GM12875 (cell line): ENCODE results near the gene GOLGA5.
"Not testable (repeated sequence)": the region's sequence is repeated elsewhere in the genome, so short reads cannot be mapped to it uniquely, and the experiment has no call there.

Experiments used
- H3K4me3 ChIP-seq: one replicate; pipeline ENCODE4 v1.5.1; 2011; ENCODE audit warnings: low read depth, low read length, control low read depth
- CTCF ChIP-seq: IDR thresholded peaks from 2 replicates; pipeline ENCODE4 v1.5.1; 2011; ENCODE audit warnings: low read depth, mild to moderate bottlenecking, control low read depth, inconsistent platforms, low read length, moderate library complexity, borderline replicate concordance; ENCODE audit not compliant: insufficient read depth

Gene GOLGA5

GRCh38 chr14:92793709-92794546, at the start of gene GOLGA5:
TSS of gene GOLGA5 (plus strand) at chr14:92794305. CDS start at chr14:92797438, 3,133 bp downstream.
- TF ChIP-seq CTCF: no peak
- peak within 1 kb of the TSS; percentile 91 for H3K4me3 ChIP-seq

GRCh38 chr14:92747701-92748258, 46.3 kb upstream of the GOLGA5 start:
- no peak for TF ChIP-seq CTCF
- H3K4me3 ChIP-seq: peak overlapping the region; percentile 93

GRCh38 chr14:92748259-92749016, 45.7 kb upstream of the GOLGA5 start, which contains the start of gene LGMN:
TSS of gene LGMN (minus strand) at chr14:92748627. CDS start at chr14:92732786, 15,841 bp downstream.
- TF ChIP-seq CTCF: no peak
- H3K4me3 ChIP-seq: peak within 1 kb of the TSS; percentile 93

- H3K4me3 ChIP-seq: not testable (repeated sequence)
These were observed 43.8 kb upstream of the GOLGA5 start for GRCh38 chr14:92750222-92750728.

GRCh38 chr14:92750994-92751400, 43.1 kb upstream of the GOLGA5 start:
- no peak for TF ChIP-seq CTCF
- no peak overlapping the region for H3K4me3 ChIP-seq

GRCh38 chr14:92751819-92752218, 42.3 kb upstream of the GOLGA5 start:
- H3K4me3 ChIP-seq: no peak overlapping the region
- no peak for TF ChIP-seq CTCF

GRCh38 chr14:92753250-92753649, 40.9 kb upstream of the GOLGA5 start:
- TF ChIP-seq CTCF: no peak
- no peak overlapping the region for H3K4me3 ChIP-seq
